ENCODE measurements around the gene FAM43A. TPM values are rescaled to one million over a fixed set of nuclear protein-coding genes. Genes with fewer than 3 reads are reported as not detected.
A peak's percentile ranks its signal among the peaks of the same experiment; 100 is the strongest.

FAM43A gene
- total and polyA plus RNA-seq, 3 donors from 2014 or later: 7.5 to 22.1 (median 13.1) TPM

GRCh38 chr3:194640829-194641228, 44.9 kb upstream of the FAM43A start:
- TF ChIP-seq, protein P1, sequence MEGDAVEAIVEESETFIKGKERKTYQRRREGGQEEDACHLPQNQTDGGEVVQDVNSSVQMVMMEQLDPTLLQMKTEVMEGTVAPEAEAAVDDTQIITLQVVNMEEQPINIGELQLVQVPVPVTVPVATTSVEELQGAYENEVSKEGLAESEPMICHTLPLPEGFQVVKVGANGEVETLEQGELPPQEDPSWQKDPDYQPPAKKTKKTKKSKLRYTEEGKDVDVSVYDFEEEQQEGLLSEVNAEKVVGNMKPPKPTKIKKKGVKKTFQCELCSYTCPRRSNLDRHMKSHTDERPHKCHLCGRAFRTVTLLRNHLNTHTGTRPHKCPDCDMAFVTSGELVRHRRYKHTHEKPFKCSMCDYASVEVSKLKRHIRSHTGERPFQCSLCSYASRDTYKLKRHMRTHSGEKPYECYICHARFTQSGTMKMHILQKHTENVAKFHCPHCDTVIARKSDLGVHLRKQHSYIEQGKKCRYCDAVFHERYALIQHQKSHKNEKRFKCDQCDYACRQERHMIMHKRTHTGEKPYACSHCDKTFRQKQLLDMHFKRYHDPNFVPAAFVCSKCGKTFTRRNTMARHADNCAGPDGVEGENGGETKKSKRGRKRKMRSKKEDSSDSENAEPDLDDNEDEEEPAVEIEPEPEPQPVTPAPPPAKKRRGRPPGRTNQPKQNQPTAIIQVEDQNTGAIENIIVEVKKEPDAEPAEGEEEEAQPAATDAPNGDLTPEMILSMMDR (IDR thresholded peaks at IDR 0.05): peak in 1 of 3 experiments; percentile 4
- TF ChIP-seq POLR2A (IDR thresholded peaks at IDR 0.05): no peak
- no peak overlapping the region for H3K4me3 ChIP-seq
- no peaks in the 10 kb centered on the region for H3K27me3 ChIP-seq
- no peaks in the 10 kb centered on the region for H3K36me3 ChIP-seq (ENCODE audit: low read depth, missing control alignments)
- H3K27ac ChIP-seq: peak overlapping the region in 1 of 2 donors; percentile 15
- no peaks in the 10 kb centered on the region for H3K9me3 ChIP-seq
- DNase-seq: no peak
- H3K4me1 ChIP-seq: no peaks in the 10 kb centered on the region
- WGBS, 2 donors: 76 to 81% methylated on average over 7 of the region's 7 CpGs
- intact Hi-C loops (cut with DNase I; ENCODE audit: low total_unique reads): no loop called here

DNA sequence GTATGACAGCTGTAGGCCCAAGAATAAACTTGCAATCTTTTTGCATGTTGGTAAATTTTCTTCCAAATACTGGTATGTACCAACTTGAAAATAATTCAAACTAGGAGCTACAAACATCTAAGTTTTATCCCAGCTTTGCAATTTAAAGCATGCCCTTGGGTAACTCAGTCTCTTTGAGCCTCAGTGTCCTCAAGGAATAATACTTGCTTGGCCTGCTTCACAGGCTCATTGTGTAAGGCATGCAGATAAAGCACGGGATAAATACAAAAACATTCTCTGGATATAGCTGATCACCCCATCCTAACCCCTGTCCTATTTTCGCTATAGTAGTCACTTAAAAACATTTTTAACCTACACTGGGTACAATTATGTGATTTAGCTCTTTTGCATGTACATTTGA, 42.9 kb upstream of the FAM43A start:
- intact Hi-C loops (cut with DNase I; ENCODE audit: low total_unique reads): no loop called here
- no peaks in the 10 kb centered on the region for H3K9me3 ChIP-seq
- no peak for DNase-seq
- no peak overlapping the region for H3K27ac ChIP-seq
- no peaks in the 10 kb centered on the region for H3K4me1 ChIP-seq
- no peak overlapping the region for H3K4me3 ChIP-seq
- no peaks in the 10 kb centered on the region for H3K27me3 ChIP-seq
- H3K36me3 ChIP-seq (ENCODE audit: low read depth, missing control alignments): no peaks in the 10 kb centered on the region
- 80 to 94% methylated on average over 2 of the region's 2 CpGs for WGBS, 2 donors
- no peak for TF ChIP-seq POLR2A (IDR thresholded peaks at IDR 0.05)
- TF ChIP-seq, protein P1 (IDR thresholded peaks at IDR 0.05): no peak

DNA sequence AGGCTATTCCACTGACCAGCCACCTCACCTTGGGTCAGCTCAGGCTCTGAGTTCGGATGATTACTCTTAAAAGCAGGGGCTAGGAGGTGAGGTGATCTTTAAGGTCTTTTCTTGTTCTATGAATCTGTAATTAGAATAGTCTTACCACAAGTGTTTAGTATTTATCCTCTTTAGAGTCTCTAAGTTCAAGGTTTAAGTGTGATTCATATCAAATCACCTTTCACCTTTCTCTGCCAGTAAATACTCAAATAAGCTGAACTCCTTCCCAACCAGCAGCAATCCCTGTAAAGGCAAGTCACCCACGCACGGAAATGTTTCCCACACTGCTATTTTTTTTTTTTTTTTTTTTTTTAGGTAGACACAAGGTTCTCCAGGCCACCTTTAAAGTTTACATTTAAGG, 37.9 kb upstream of the FAM43A start:
- H3K4me1 ChIP-seq: no peaks in the 10 kb centered on the region
- 84 to 89% methylated on average over 3 of the region's 3 CpGs for WGBS, 2 donors
- DNase-seq: no peak

DNA sequence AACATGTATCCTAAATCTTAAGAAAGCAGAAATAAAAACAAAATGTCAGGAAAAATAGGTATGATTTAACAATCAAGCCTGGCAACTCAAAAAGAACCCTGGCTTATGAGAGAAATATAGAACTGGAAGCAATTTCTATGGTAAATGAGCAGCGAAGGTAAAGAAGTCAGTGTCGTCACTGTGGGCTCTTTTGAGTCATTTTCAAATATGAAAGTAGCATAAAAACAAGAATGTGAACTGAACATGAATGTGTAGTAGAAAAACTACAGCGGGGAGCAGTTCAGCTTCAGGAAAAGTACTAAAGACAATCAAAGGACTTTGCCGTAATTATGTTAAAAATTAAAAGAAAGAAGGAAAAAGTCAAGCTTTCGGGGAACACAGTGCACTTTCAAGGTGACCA, 31.2 kb upstream of the FAM43A start:
- Histone ChIP-seq H3K27ac (no peak overlapping the region), H3K4me3 (no peak overlapping the region), H3K9me3 (no peaks in the 10 kb centered on the region), H3K36me3 (ENCODE audit: low read depth, missing control alignments) (no peaks in the 10 kb centered on the region), H3K27me3 (no peaks in the 10 kb centered on the region), H3K4me1 (no peaks in the 10 kb centered on the region)
- no peak for DNase-seq
- TF ChIP-seq, protein P1 (IDR thresholded peaks at IDR 0.05): no peak
- no peak for TF ChIP-seq POLR2A (IDR thresholded peaks at IDR 0.05)
- intact Hi-C loops (cut with DNase I; ENCODE audit: low total_unique reads): no loop called here
- 87 to 94% methylated on average over 5 of the region's 5 CpGs for WGBS, 2 donors

More for the DNA sequence above, 37.9 kb upstream of the FAM43A start:
- H3K9me3 ChIP-seq: no peaks in the 10 kb centered on the region
- H3K4me3 ChIP-seq: no peak overlapping the region
- H3K27me3 ChIP-seq: no peaks in the 10 kb centered on the region
- no peak for TF ChIP-seq POLR2A (IDR thresholded peaks at IDR 0.05)
- intact Hi-C loops (cut with DNase I; ENCODE audit: low total_unique reads): no loop called here
- no peak overlapping the region for H3K27ac ChIP-seq
- H3K36me3 ChIP-seq (ENCODE audit: low read depth, missing control alignments): no peaks in the 10 kb centered on the region

DNA sequence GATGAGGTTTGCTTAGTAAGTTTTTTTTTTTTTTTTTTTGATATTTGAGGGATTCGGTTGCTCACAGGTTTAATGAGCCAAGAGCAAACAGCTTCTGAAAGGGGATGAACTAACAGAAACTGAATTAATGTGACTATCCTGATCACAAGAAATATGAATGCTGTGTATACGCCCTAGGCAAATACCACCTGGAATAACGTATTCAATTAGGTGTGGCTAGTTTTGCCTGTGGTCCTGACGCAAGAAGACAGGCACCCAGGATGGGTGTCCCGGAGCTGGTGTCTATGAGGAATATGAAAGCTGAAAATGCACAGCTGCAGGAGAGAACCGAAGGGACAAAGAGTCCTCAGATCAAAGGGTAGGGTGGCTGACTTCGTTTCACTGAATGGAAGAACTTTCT, 28.2 kb upstream of the FAM43A start:
- 79 to 91% methylated on average over 7 of the region's 7 CpGs for WGBS, 2 donors
- no peak overlapping the region for H3K27ac ChIP-seq
- DNase-seq: no peak
- H3K4me3 ChIP-seq: no peak overlapping the region
- intact Hi-C loops (cut with DNase I; ENCODE audit: low total_unique reads): no loop called here
- no peaks in the 10 kb centered on the region for H3K9me3 ChIP-seq
- no peaks in the 10 kb centered on the region for H3K36me3 ChIP-seq (ENCODE audit: low read depth, missing control alignments)
- TF ChIP-seq POLR2A (IDR thresholded peaks at IDR 0.05): no peak
- TF ChIP-seq, protein P1 (IDR thresholded peaks at IDR 0.05): no peak
- no peaks in the 10 kb centered on the region for H3K27me3 ChIP-seq
- H3K4me1 ChIP-seq: peaks cover 11% of the 10 kb centered on the region

All from testis (tissue), 3 donors.